IMR-90 (cell line): ENCODE measurements around the gene NNMT. TPM values are rescaled to one million over a fixed set of nuclear protein-coding genes. Genes with fewer than 3 reads are reported as not detected.

Experiments used
- ATAC-seq: fragments of 200-7000 bp; cut with Tn5 transposase; 2 replicates; pipeline ENCODE4 v1.9.1; 2020; ENCODE audit warnings: low read depth, mild to moderate bottlenecking, moderate library complexity
- BruUV-seq: library from RNA; stranded (reverse); fragments of 400-500 nt; replicated peaks from 2 replicates; lab custom pipeline; 2021; lab: Mats Ljungman, UMichigan
- CTCF ChIA-PET: fragments of 300-600 bp; formaldehyde crosslinking; extraction: SDS; loops from one replicate; lab custom pipeline; 2021; ENCODE audit warnings: antibody characterized with exemption; lab: Yijun Ruan, JAX
- POLR2A ChIA-PET: fragments of 300-600 bp; sonication (Branson Sonifier 250); formaldehyde crosslinking; loops from one replicate; lab custom pipeline; 2022; ENCODE audit warnings: antibody characterized with exemption; ENCODE audit not compliant: unreplicated experiment; lab: Charles Lee
- DNase-seq: peaks from one replicate; pipeline ENCODE4 v3.0.0; 2013
- H2AFZ ChIP-seq: replicated peaks from 2 replicates; pipeline ENCODE3; 2013; ENCODE audit warnings: low read length, mild to moderate bottlenecking; ENCODE audit not compliant: poor library complexity
- H2AK5ac ChIP-seq: 2 replicates; pipeline ENCODE4 v1.6.1; 2013; ENCODE audit warnings: low read depth, low read length, inconsistent platforms
- H2AK9ac ChIP-seq: replicated peaks from 2 replicates; pipeline ENCODE3; 2013; ENCODE audit warnings: mild to moderate bottlenecking, low read depth, low read length, moderate library complexity; ENCODE audit not compliant: poor library complexity
- H2BK120ac ChIP-seq: 2 replicates; pipeline ENCODE4 v1.6.1; 2013; ENCODE audit warnings: low read depth, low read length, inconsistent platforms
- H2BK15ac ChIP-seq: 3 replicates; pipeline ENCODE4 v1.6.1; 2013; ENCODE audit warnings: low read depth, low read length, inconsistent platforms
- H2BK20ac ChIP-seq: 2 replicates; pipeline ENCODE4 v1.6.1; 2013; ENCODE audit warnings: low read depth, mild to moderate bottlenecking, inconsistent platforms, low read length, moderate library complexity
- H2BK5ac ChIP-seq: 2 replicates; pipeline ENCODE4 v1.6.1; 2013; ENCODE audit warnings: mild to moderate bottlenecking, low read depth, low read length, inconsistent platforms; ENCODE audit not compliant: poor library complexity, severe bottlenecking
- H3K14ac ChIP-seq: replicated peaks from 2 replicates; pipeline ENCODE4 v1.6.1; 2013; ENCODE audit warnings: low read depth, low read length, inconsistent platforms
- H3K18ac ChIP-seq: 2 replicates; pipeline ENCODE4 v1.6.1; 2013; ENCODE audit warnings: low read depth, low read length, control low read depth
- H3K23ac ChIP-seq: 2 replicates; pipeline ENCODE4 v1.6.1; 2013; ENCODE audit warnings: low read depth, low read length, inconsistent platforms
- H3K27ac ChIP-seq: 2 replicates; pipeline ENCODE4 v1.5.1; 2013; ENCODE audit warnings: mild to moderate bottlenecking, control low read depth, low read length; ENCODE audit not compliant: insufficient read depth
- H3K27me3 ChIP-seq: 2 replicates; pipeline ENCODE4 v1.6.1; 2013; ENCODE audit warnings: low read length; ENCODE audit not compliant: control insufficient read depth, insufficient read depth
- H3K36me3 ChIP-seq: 2 replicates; pipeline ENCODE4 v1.6.1; 2013; ENCODE audit warnings: low read length, mixed read lengths; ENCODE audit not compliant: control insufficient read depth, insufficient read depth
- H3K4ac ChIP-seq: 2 replicates; pipeline ENCODE4 v1.6.1; 2013; ENCODE audit warnings: low read depth, low read length, inconsistent platforms
- H3K4me1 ChIP-seq: 2 replicates; pipeline ENCODE4 v1.6.1; 2013; ENCODE audit warnings: low read length, mixed read lengths; ENCODE audit not compliant: control insufficient read depth, insufficient read depth
- H3K4me2 ChIP-seq: 2 replicates; pipeline ENCODE4 v1.6.1; 2013; ENCODE audit warnings: low read depth, mild to moderate bottlenecking, control low read depth, low read length, moderate library complexity
- H3K4me3 ChIP-seq: 2 replicates; pipeline ENCODE4 v1.5.1; 2013; ENCODE audit warnings: low read depth, mild to moderate bottlenecking, control low read depth, low read length, moderate library complexity; ENCODE audit not compliant: insufficient read depth
- H3K56ac ChIP-seq: 2 replicates; pipeline ENCODE4 v1.6.1; 2013; ENCODE audit warnings: low read length, inconsistent platforms; ENCODE audit not compliant: insufficient read depth; ENCODE audit errors: extremely low read depth
- H3K79me1 ChIP-seq, 2 experiments: 2 replicates each; pipeline ENCODE4 v1.6.1; 2013; ENCODE audit warnings: low read length in 2 of 2, inconsistent platforms in 1 of 2, low read depth in 1 of 2
- H3K9ac ChIP-seq: 2 replicates; pipeline ENCODE4 v1.6.1; 2013; ENCODE audit warnings: low read depth, low read length, control low read depth
- H3K9me1 ChIP-seq: 2 replicates; pipeline ENCODE4 v1.6.1; 2013; ENCODE audit warnings: low read length, inconsistent platforms; ENCODE audit not compliant: insufficient read depth
- H3K9me3 ChIP-seq: 2 replicates; pipeline ENCODE4 v1.6.1; 2013; ENCODE audit warnings: low read length; ENCODE audit not compliant: control insufficient read depth, insufficient read depth
- H4K20me1 ChIP-seq: 2 replicates; pipeline ENCODE4 v1.6.1; 2013; ENCODE audit warnings: low read length, inconsistent platforms; ENCODE audit not compliant: insufficient read depth
- H4K5ac ChIP-seq: 2 replicates; pipeline ENCODE4 v1.6.1; 2013; ENCODE audit warnings: mild to moderate bottlenecking, low read depth, low read length, control low read depth
- H4K8ac ChIP-seq, 2 experiments: 2 replicates each; pipeline ENCODE4 v1.6.1; 2013; ENCODE audit warnings: low read depth in 2 of 2, low read length in 2 of 2, control low read depth in 1 of 2, inconsistent platforms in 1 of 2
- H4K91ac ChIP-seq: 2 replicates; pipeline ENCODE4 v1.6.1; 2013; ENCODE audit warnings: low read depth, low read length, inconsistent platforms; ENCODE audit not compliant: insufficient read depth
- BHLHE40 ChIP-seq: fragments of 150-350 bp; IDR thresholded peaks from 2 replicates; pipeline ENCODE4 v1.6.1; 2016; ENCODE audit warnings: mild to moderate bottlenecking, low read depth, low read length
- CEBPB ChIP-seq: IDR thresholded peaks from 2 replicates; pipeline ENCODE4 v1.6.1; 2012; ENCODE audit warnings: low read depth, low read length, improper control_type of control experiment
- CHD1 ChIP-seq: IDR thresholded peaks from 2 replicates; pipeline ENCODE4 v1.6.1; 2012; ENCODE audit warnings: low read depth, low read length, improper control_type of control experiment
- FOS ChIP-seq: fragments of 150-350 bp; IDR thresholded peaks from 2 replicates; pipeline ENCODE4 v1.6.1; 2016; ENCODE audit warnings: low read depth, low read length
- MAFK ChIP-seq: IDR thresholded peaks from 2 replicates; pipeline ENCODE4 v1.6.1; 2012; ENCODE audit warnings: low read depth, low read length, improper control_type of control experiment
- POLR2A ChIP-seq: IDR thresholded peaks from 2 replicates; pipeline ENCODE4 v1.6.1; 2012; ENCODE audit warnings: mild to moderate bottlenecking, low read depth, low read length
- RAD21 ChIP-seq: IDR thresholded peaks from 2 replicates; pipeline ENCODE4 v1.6.1; 2012; ENCODE audit warnings: low read length, improper control_type of control experiment
- RCOR1 ChIP-seq: IDR thresholded peaks from 2 replicates; pipeline ENCODE4 v1.6.1; 2012; ENCODE audit warnings: mild to moderate bottlenecking, low read length, improper control_type of control experiment; ENCODE audit not compliant: insufficient replicate concordance
- SMC3 ChIP-seq: fragments of 150-350 bp; IDR thresholded peaks from 2 replicates; pipeline ENCODE4 v1.6.1; 2016; ENCODE audit warnings: low read depth, mild to moderate bottlenecking, antibody characterized with exemption, low read length, moderate library complexity
- WGBS, 2 experiments: methylation state at CpG; one replicate each; pipeline versions ENCODE4 v1.1.5 to v1.1.7; 2013; ENCODE audit warnings: missing lambda C conversion rate in 2 of 2; ENCODE audit not compliant: insufficient read length in 1 of 2; ENCODE audit errors: extremely low coverage in 2 of 2; 5-methylcytosine and 5-hydroxymethylcytosine counted together
- dilution Hi-C: fragments of 300-500 bp; cut with HindIII; formaldehyde crosslinking; loops from one replicate; pipeline ENCODE4 v1.14.3; 2018; ENCODE audit warnings: low sequenced_read_pairs; ENCODE audit not compliant: unreplicated experiment
- in situ Hi-C: fragments of 300-500 bp; cut with MboI; formaldehyde crosslinking; loops from 3 replicates; pipeline ENCODE4 v1.14.3; 2019; ENCODE audit warnings: low sequenced_read_pairs, inconsistent platforms, mixed read lengths
- intact Hi-C: fragments of 100-400 bp; cut with micrococcal nuclease; formaldehyde crosslinking; loops from 2 replicates; pipeline ENCODE4 v1.10.0; 2022
- polyA plus RNA-seq, 3 experiments: library from polyadenylated mRNA; depleted of rRNA; stranded (reverse); fragments of >200 nt; gene quantifications; 2 replicates each; pipeline ENCODE4 v1.2.3, GENCODE V29; 2012; ENCODE audit warnings: low replicate concordance in 1 of 3
- total RNA-seq: library from RNA; depleted of rRNA; stranded (reverse); fragments of >200 nt; gene quantifications from 2 replicates; pipeline ENCODE4 v1.2.3, GENCODE V29; 2012
- TF ChIP-seq, protein P1 (sequence below): conservative IDR thresholded peaks from 2 replicates; pipeline ENCODE4 v1.5.1; 2012; ENCODE audit warnings: mild to moderate bottlenecking, low read depth, low read length, improper control_type of control experiment

The NNMT gene
- total and polyA plus RNA-seq, 2 of the 4 experiments (the other 2 are of a cell fraction): 79.7 to 108 TPM

DNA sequence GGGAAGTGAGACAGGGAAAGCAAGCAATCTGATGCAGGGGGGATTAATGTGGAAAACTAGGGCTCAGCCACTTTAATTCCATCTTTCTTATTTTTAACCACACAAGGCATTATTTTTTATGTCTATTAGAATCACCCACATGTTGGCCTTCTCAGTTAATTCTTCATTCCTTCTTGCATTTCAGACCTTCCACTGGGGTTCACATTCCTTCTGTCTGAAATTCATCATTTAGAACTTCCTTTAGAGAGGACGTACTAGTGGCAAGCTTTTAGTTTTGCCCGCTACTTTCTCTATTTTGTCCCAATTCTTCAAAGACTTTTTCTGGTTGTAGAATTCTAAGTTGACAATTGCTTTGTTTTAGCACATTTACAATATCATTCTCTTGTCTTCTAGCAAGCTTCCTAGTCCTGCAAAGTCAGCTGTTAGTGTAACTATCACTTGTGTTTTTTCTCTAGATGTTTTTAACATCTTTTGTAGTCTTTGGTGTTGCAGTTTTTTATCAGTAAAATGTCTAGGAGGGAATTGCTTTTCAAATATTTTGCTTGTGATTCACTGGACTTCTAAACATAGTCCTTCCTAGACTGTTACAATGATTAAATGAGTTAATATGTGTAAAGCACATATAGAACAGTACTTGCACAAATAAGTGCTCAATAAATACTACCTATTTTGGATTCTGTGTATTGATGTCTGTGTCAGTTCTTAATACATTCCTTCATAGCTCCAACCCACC lies 5.5 kb upstream of the NNMT start (continued):
- TF ChIP-seq RAD21: no peak

DNA sequence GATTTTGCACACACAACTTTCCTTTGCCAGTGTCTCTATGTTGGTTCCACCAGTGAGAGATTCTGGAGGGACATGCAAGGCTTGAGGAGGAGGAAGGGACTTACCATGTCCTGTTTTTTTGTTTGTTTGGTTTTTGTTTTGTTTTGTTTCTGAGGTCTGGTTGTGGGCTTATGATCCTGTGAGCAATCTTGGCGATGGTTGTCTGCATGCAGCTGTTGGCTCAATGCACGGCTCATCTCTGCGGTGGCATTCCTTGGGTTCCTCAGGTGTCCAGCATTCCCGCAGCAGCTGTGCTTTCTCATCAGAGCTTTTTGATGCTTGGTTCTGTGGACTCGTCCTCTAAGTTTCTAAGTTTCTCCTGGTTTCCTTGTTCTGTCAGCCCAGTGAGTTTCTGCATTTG lies 4.8 kb upstream of the NNMT start:
- no peak for ATAC-seq
- Histone ChIP-seq H2AK9ac (no peak overlapping the region), H3K27ac (peak overlapping the region; percentile 83; the same call in 1 of the 2 replicates), H3K9me3 (peaks cover 9% of the 10 kb centered on the region), H3K4me2 (peak overlapping the region; percentile 91), H3K14ac (peak overlapping the region; percentile 71), H3K9ac (no peak overlapping the region), H4K8ac (peak overlapping the region in 1 of 2 experiments; percentile 78; a peak in 2 of 4 replicates), H4K5ac (peak overlapping the region; percentile 79), H3K79me1 (peaks cover 0 to 4% of the 10 kb centered on the region in 2 experiments; a peak in 2 of 4 replicates), H3K4me3 (no peak overlapping the region), H3K18ac (peak overlapping the region; percentile 93; the same call in 1 of the 2 replicates), H2BK120ac (peak overlapping the region; percentile 90), H4K91ac (peak overlapping the region; percentile 26), H3K36me3 (no peaks in the 10 kb centered on the region), H2BK20ac (peak overlapping the region; percentile 60), H3K27me3 (no peaks in the 10 kb centered on the region), H3K23ac (no peak overlapping the region; the same call in 1 of the 2 replicates), H3K56ac (no peak overlapping the region; the same call in 1 of the 2 replicates), H2BK5ac (peak overlapping the region; percentile 98), H3K4ac (peak overlapping the region; percentile 69), H2AK5ac (peak overlapping the region; percentile 76; the same call in 1 of the 2 replicates), H3K4me1 (peaks cover 11% of the 10 kb centered on the region), H2BK15ac (peak overlapping the region; percentile 22; the same call in 2 of the 3 replicates), H4K20me1 (no peaks in the 10 kb centered on the region), H3K9me1 (peaks cover 5% of the 10 kb centered on the region; the same call in 1 of the 2 replicates), H2AFZ (peak overlapping the region; percentile 1)
- ChIA-PET POLR2A (no interaction called here), CTCF (no interaction called here)
- 80% methylated on average over 1 of the region's 5 CpGs; no CpG with 5 or more reads in 1 of the 2 experiments for WGBS, 2 experiments
- intact Hi-C loops: loop anchor here (10.0 kb wide), 1 partner anchor 1213 kb away; the partner anchor contains the start of gene CADM1
- TF ChIP-seq BHLHE40 (no peak; the same call in 1 of the 2 replicates), FOS (no peak), CHD1 (no peak), POLR2A (no peak), SMC3 (no peak), RCOR1 (no peak), MAFK (no peak), RAD21 (no peak), CEBPB (no peak)
- TF ChIP-seq, protein P1, sequence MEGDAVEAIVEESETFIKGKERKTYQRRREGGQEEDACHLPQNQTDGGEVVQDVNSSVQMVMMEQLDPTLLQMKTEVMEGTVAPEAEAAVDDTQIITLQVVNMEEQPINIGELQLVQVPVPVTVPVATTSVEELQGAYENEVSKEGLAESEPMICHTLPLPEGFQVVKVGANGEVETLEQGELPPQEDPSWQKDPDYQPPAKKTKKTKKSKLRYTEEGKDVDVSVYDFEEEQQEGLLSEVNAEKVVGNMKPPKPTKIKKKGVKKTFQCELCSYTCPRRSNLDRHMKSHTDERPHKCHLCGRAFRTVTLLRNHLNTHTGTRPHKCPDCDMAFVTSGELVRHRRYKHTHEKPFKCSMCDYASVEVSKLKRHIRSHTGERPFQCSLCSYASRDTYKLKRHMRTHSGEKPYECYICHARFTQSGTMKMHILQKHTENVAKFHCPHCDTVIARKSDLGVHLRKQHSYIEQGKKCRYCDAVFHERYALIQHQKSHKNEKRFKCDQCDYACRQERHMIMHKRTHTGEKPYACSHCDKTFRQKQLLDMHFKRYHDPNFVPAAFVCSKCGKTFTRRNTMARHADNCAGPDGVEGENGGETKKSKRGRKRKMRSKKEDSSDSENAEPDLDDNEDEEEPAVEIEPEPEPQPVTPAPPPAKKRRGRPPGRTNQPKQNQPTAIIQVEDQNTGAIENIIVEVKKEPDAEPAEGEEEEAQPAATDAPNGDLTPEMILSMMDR: no peak
- DNase-seq: peak; percentile 66
- no TSS peak for BruUV-seq
- dilution Hi-C loops: no loop called here
- in situ Hi-C loops: no loop called here
